Activated CD4-positive, CD25-positive, alpha-beta regulatory T cell (primary cell): ENCODE data around the gene RPTN.

Source experiments
- DNase-seq, 4 experiments: peaks; one replicate each; lab custom pipeline; 2025; lab: John Stamatoyannopoulos, UW

The RPTN gene

GRCh38 chr1:152110860-152111514, 48.0 kb downstream of the RPTN start:
- DNase-seq, result no peak

- DNase-seq, result no peak
Observed at GRCh38 chr1:152110365-152110859, 48.6 kb downstream of the RPTN start.

- no peak for DNase-seq
Observed at GRCh38 chr1:152109998-152110294, 49.1 kb downstream of the RPTN start.

- DNase-seq, result no peak
Observed at GRCh38 chr1:152109231-152109997, 49.6 kb downstream of the RPTN start.

GRCh38 chr1:152108882-152109222, 50.2 kb downstream of the RPTN start:
- no peak for DNase-seq

- no peak for DNase-seq
Observed at GRCh38 chr1:152107984-152108881, 50.8 kb downstream of the RPTN start.

- no peak for DNase-seq
Observed at GRCh38 chr1:152107031-152107983, 51.7 kb downstream of the RPTN start.

GRCh38 chr1:152104854-152105253, 54.2 kb downstream of the RPTN start:
- no peak for DNase-seq
